ENCODE measurements around the gene SLC6A9.
A peak's percentile ranks its signal among the peaks of the same experiment; 100 is the strongest.

The SLC6A9 gene

DNA sequence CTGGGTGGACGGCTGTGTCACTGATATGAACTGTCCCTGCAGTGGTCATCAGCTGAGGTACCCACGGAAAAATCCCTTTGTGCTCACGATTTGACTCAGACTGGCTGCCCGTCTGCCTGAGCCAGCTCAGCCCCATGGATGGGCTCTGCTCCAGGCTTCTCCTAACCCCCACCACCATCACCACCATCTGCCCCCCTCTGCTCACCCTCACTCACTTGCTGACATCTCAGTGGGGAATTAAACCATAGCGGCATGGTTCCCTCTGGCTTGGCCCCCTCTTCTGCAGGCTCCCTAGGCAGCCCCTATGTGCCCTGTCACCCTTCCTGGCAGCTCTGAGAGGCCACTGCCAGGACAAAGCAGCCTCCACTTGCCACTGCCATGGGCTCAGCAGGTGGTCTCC lies 17.3 kb downstream of the SLC6A9 start:
- no peaks in the 10 kb centered on the region for H3K9me3 Mint-ChIP-seq
- DNase-seq, result no peak
- peak overlapping the region; percentile 49 for H3K27ac Mint-ChIP-seq
- H3K4me3 Mint-ChIP-seq, result no peak overlapping the region
- H3K4me1 Mint-ChIP-seq, result peaks cover 32% of the 10 kb centered on the region
- no peaks in the 10 kb centered on the region for H3K27me3 Mint-ChIP-seq (ENCODE audit: low read depth, poor library complexity)
- H3K36me3 Mint-ChIP-seq (ENCODE audit: low read depth), result peaks cover 5% of the 10 kb centered on the region
- TF ChIP-seq, protein P1, sequence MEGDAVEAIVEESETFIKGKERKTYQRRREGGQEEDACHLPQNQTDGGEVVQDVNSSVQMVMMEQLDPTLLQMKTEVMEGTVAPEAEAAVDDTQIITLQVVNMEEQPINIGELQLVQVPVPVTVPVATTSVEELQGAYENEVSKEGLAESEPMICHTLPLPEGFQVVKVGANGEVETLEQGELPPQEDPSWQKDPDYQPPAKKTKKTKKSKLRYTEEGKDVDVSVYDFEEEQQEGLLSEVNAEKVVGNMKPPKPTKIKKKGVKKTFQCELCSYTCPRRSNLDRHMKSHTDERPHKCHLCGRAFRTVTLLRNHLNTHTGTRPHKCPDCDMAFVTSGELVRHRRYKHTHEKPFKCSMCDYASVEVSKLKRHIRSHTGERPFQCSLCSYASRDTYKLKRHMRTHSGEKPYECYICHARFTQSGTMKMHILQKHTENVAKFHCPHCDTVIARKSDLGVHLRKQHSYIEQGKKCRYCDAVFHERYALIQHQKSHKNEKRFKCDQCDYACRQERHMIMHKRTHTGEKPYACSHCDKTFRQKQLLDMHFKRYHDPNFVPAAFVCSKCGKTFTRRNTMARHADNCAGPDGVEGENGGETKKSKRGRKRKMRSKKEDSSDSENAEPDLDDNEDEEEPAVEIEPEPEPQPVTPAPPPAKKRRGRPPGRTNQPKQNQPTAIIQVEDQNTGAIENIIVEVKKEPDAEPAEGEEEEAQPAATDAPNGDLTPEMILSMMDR (IDR thresholded peaks at IDR 0.05), result no peak

DNA sequence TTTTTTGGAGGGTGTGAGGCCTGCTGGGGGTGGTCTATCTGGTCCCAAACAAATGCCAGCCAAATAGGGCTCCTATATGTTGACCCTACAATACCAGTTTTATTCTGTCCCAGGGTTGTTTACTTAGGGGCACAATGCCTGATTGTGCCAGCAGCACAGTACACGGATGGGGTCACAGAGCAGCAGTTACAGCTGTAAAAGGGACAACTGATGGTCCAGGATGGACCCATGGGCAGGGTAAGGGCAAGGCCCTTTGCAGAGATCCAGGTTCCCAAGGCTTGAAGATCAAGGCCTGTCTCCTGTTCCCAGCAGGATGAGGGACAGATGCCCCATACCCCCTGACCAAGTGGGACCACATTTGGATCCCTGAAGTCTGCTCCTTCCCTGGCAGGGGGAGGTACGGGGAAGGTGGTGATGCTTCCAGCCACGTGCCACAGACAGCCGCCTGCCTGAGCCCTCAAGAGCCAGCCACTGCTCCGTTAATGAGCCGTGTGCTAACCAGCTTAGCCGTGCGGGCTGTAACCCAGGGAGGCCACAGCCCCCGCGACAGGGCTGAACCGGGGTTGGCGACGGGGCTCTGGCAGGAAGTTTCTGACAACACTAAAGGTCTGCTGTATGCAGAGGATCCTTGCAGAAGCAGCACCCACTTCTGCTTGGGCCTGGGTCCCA lies 18.2 kb downstream of the SLC6A9 start:
- Mint-ChIP-seq H3K4me3 (no peak overlapping the region), H3K27me3 (ENCODE audit: low read depth, poor library complexity) (no peaks in the 10 kb centered on the region), H3K36me3 (ENCODE audit: low read depth) (peaks cover 10% of the 10 kb centered on the region), H3K4me1 (peaks cover 32% of the 10 kb centered on the region), H3K27ac (no peak overlapping the region), H3K9me3 (no peaks in the 10 kb centered on the region)
- TF ChIP-seq, protein P1 (IDR thresholded peaks at IDR 0.05), result no peak
- DNase-seq, result no peak

DNA sequence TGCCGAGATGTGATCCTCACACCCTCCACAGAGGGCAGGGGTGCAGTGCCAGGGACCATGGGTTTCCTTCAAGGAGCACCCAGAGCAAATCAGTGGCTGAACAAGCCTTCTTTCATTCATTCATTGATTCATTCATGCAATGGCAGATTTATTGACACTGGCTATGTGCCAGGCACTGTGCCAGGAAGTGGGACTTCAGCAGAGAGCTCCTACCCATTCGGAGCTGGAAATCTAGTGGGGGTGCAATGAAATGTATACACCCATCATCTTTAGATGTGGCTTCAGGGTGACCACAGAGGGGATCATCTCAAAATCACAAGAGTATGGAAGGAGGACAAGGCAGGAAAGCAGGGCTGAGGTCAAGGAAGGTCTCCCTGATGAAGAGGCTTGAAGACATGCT lies 18.9 kb downstream of the SLC6A9 start:
- DNase-seq, result no peak
- Mint-ChIP-seq H3K27me3 (ENCODE audit: low read depth, poor library complexity) (no peaks in the 10 kb centered on the region), H3K4me3 (no peak overlapping the region), H3K4me1 (peaks cover 32% of the 10 kb centered on the region), H3K27ac (no peak overlapping the region), H3K9me3 (no peaks in the 10 kb centered on the region), H3K36me3 (ENCODE audit: low read depth) (peaks cover 11% of the 10 kb centered on the region)
- TF ChIP-seq, protein P1 (IDR thresholded peaks at IDR 0.05), result no peak

DNA sequence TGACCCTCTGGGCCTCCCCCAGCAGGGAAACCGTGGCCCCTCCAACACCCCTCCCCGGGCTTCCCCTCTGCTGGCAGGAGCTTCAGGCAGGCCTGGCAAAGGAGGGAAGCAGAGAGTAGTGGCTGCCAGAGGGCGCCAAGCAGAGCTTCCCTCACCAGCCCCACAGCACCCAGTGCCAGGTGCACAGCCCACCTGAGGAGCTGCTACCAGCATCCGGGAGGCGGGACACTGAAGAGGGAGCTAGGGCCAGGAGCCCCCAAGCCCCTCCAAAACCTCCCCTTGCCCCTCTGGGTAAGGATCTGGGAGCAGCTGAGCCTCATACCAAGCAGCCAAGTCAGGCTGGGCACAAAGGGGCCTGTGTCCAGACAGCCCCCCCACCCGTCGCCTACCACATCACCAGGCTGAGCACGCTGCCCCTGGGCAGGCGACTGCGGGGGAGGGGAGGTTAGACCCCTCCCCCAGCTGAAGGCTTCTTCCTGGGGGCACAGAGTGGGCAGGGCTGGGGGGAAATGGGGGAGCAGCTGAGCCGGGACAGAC lies 20.3 kb downstream of the SLC6A9 start:
- H3K27me3 Mint-ChIP-seq (ENCODE audit: low read depth, poor library complexity), result no peaks in the 10 kb centered on the region
- TF ChIP-seq, protein P1 (IDR thresholded peaks at IDR 0.05), result no peak

DNA sequence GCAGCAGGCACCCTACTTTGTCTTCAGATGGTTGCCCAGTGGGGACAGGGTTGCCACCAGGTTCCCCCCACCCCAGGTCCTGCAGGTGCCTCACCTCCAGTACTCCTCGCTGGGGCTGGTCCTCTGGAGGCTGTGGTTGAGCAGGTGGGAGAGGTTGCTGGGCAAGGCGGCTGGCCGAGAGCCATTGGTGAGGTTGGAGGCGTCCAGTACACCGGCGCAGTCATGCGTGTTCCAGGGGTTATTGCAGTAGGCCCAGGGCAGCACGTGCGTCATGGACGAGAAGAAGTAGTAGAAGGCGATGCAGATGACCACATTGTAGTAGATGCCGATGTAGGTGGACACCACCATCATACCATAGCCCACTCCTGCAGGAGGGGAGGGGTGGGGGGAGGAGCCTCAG lies 23.0 kb downstream of the SLC6A9 start:
- no peaks in the 10 kb centered on the region for H3K27me3 Mint-ChIP-seq (ENCODE audit: low read depth, poor library complexity)
- no peak for DNase-seq
- TF ChIP-seq, protein P1 (IDR thresholded peaks at IDR 0.05), result no peak

More for the DNA sequence above, 20.3 kb downstream of the SLC6A9 start:
- Mint-ChIP-seq H3K36me3 (ENCODE audit: low read depth) (peaks cover 18% of the 10 kb centered on the region), H3K9me3 (no peaks in the 10 kb centered on the region), H3K4me3 (no peak overlapping the region), H3K4me1 (peaks cover 32% of the 10 kb centered on the region), H3K27ac (no peak overlapping the region)
- no peak for DNase-seq

More for the DNA sequence above, 23.0 kb downstream of the SLC6A9 start:
- Mint-ChIP-seq H3K4me1 (peaks cover 14% of the 10 kb centered on the region), H3K4me3 (no peak overlapping the region), H3K27ac (peak overlapping the region; percentile 41), H3K36me3 (ENCODE audit: low read depth) (peaks cover 18% of the 10 kb centered on the region), H3K9me3 (no peaks in the 10 kb centered on the region)
